Measurements from ENCODE around the gene WDPCP. TPM values are rescaled to one million over a fixed set of nuclear protein-coding genes. Genes with fewer than 3 reads are reported as not detected.
A peak's percentile ranks its signal among the peaks of the same experiment; 100 is the strongest.

Gene WDPCP
- total and polyA plus RNA-seq, 12 donors: 2.7 to 14.6 (median 9.3) TPM

GRCh38 chr2:63594660-63595059 is 6.4 kb upstream of the WDPCP start:
- no peak for DNase-seq
- Histone ChIP-seq H3K4me1 (replicated peaks in 1 of 2) (peaks cover 18 to 41% of the 10 kb centered on the region in 2 donors), H3K27me3 (no peaks in the 10 kb centered on the region), H3K36me3 (replicated peaks in 1 of 2) (peaks cover 0 to 36% of the 10 kb centered on the region in 2 donors), H3K4me3 (no peak overlapping the region), H3K9me3 (replicated peaks in 1 of 3) (no peaks in the 10 kb centered on the region), H3K27ac (no peak overlapping the region)
- WGBS, 4 donors: 93 to 97% (median 96%) methylated on average over 3 of the region's 3 CpGs
- TF ChIP-seq POLR2A (IDR thresholded peaks at IDR 0.05) (no peak), CTCF (IDR thresholded peaks at IDR 0.05) (no peak)
- intact Hi-C loops (cut with DNase I): no loop called here

- WGBS, 4 donors: 81 to 89% (median 86%) methylated on average over 3 of the region's 3 CpGs
- intact Hi-C loops (cut with DNase I): no loop called here
Measured at GRCh38 chr2:63591566-63592175, 3.4 kb upstream of the WDPCP start.

GRCh38 chr2:63590626-63591408 is 2.5 kb upstream of the WDPCP start:
- H3K4me3 ChIP-seq: no peak overlapping the region
- H3K27ac ChIP-seq: peak overlapping the region in 2 of 5 donors; percentile 86 to 88
- no peaks in the 10 kb centered on the region for H3K9me3 ChIP-seq (replicated peaks in 1 of 3)
- no peaks in the 10 kb centered on the region for H3K27me3 ChIP-seq
- intact Hi-C loops (cut with DNase I): no loop called here
- WGBS, 4 donors: 27 to 38% (median 34%) methylated on average over 3 of the region's 3 CpGs
- TF ChIP-seq CTCF (IDR thresholded peaks at IDR 0.05): no peak
- TF ChIP-seq POLR2A (IDR thresholded peaks at IDR 0.05): no peak
- H3K36me3 ChIP-seq (replicated peaks in 1 of 2): peaks cover 0 to 16% of the 10 kb centered on the region in 2 donors
- peak; percentile 43 to 61 (median 51) for DNase-seq
- peaks cover 21 to 42% of the 10 kb centered on the region in 2 donors for H3K4me1 ChIP-seq (replicated peaks in 1 of 2)

More at GRCh38 chr2:63591566-63592175, 3.4 kb upstream of the WDPCP start:
- Histone ChIP-seq H3K36me3 (replicated peaks in 1 of 2) (peaks cover 0 to 21% of the 10 kb centered on the region in 2 donors), H3K9me3 (replicated peaks in 1 of 3) (no peaks in the 10 kb centered on the region), H3K27ac (peak overlapping the region in 1 of 5 donors; percentile 88), H3K27me3 (no peaks in the 10 kb centered on the region), H3K4me3 (no peak overlapping the region), H3K4me1 (replicated peaks in 1 of 2) (peaks cover 21 to 50% of the 10 kb centered on the region in 2 donors)
- TF ChIP-seq POLR2A (IDR thresholded peaks at IDR 0.05) (no peak), CTCF (IDR thresholded peaks at IDR 0.05) (no peak)
- DNase-seq: no peak

- H3K4me3 ChIP-seq: peak overlapping the region; percentile 30 to 81 (median 55)
- DNase-seq: peak in 5 of 7 donors; percentile 22 to 59 (median 47)
- intact Hi-C loops (cut with DNase I): no loop called here
- H3K27me3 ChIP-seq: no peaks in the 10 kb centered on the region
- peaks cover 21 to 42% of the 10 kb centered on the region in 2 donors for H3K4me1 ChIP-seq (replicated peaks in 1 of 2)
- peaks cover 0 to 1% of the 10 kb centered on the region in 2 donors for H3K36me3 ChIP-seq (replicated peaks in 1 of 2)
- TF ChIP-seq CTCF (IDR thresholded peaks at IDR 0.05) (no peak), POLR2A (IDR thresholded peaks at IDR 0.05) (peak in 1 of 2 donors; percentile 28)
- 4 to 7% (median 5%) methylated on average over 21 to 26 of the region's 26 CpGs for WGBS, 4 donors
- H3K27ac ChIP-seq: peak overlapping the region; percentile 68 to 88 (median 86)
- H3K9me3 ChIP-seq (replicated peaks in 1 of 3): no peaks in the 10 kb centered on the region
Measured at GRCh38 chr2:63589148-63589958, 1.1 kb upstream of the WDPCP start.
